ENCODE measurements around the gene SMOC1. TPM values are rescaled to one million over a fixed set of nuclear protein-coding genes. Genes with fewer than 3 reads are reported as not detected.

The SMOC1 gene
- total and polyA plus RNA-seq, 2 of the 8 experiments (the other 6 are each of a cell fraction or from before 2014, with no cell fraction given) = 1.6 to 2.4 TPM

GRCh38 chr14:69891422-69891821, 12.2 kb downstream of the SMOC1 start (continued):
- TF ChIP-seq CHD7 (IDR thresholded peaks at IDR 0.05; ENCODE audit: insufficient replicate concordance, low read length) = no peak
- no peak for TF ChIP-seq POLR2AphosphoS5 (IDR thresholded peaks at IDR 0.05; ENCODE audit: low read depth, low read length)
- TF ChIP-seq BACH1 (IDR thresholded peaks at IDR 0.05; ENCODE audit: low read length) = no peak
- TF ChIP-seq, protein P1, sequence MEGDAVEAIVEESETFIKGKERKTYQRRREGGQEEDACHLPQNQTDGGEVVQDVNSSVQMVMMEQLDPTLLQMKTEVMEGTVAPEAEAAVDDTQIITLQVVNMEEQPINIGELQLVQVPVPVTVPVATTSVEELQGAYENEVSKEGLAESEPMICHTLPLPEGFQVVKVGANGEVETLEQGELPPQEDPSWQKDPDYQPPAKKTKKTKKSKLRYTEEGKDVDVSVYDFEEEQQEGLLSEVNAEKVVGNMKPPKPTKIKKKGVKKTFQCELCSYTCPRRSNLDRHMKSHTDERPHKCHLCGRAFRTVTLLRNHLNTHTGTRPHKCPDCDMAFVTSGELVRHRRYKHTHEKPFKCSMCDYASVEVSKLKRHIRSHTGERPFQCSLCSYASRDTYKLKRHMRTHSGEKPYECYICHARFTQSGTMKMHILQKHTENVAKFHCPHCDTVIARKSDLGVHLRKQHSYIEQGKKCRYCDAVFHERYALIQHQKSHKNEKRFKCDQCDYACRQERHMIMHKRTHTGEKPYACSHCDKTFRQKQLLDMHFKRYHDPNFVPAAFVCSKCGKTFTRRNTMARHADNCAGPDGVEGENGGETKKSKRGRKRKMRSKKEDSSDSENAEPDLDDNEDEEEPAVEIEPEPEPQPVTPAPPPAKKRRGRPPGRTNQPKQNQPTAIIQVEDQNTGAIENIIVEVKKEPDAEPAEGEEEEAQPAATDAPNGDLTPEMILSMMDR (IDR thresholded peaks at IDR 0.05; ENCODE audit: control extremely low read depth in 1 of 3, insufficient read depth in 1 of 3, low read depth in 1 of 3, low read length in 3 of 3) = peak; percentile 38 to 65 (median 40)
- TF ChIP-seq SIN3A (conservative IDR thresholded peaks at IDR 0.05 in 1 of 2, IDR thresholded peaks at IDR 0.05 in 1 of 2; ENCODE audit: low read depth in 1 of 2, low read length in 2 of 2) = no peak
- no peak for TF ChIP-seq MAX (IDR thresholded peaks at IDR 0.05)
- TF ChIP-seq USF2 (IDR thresholded peaks at IDR 0.05; ENCODE audit: low read length) = no peak

All from H1 (cell line).